UCSD-AML1 (cell line): ENCODE results near the gene LITAF.
"Not testable (repeated sequence)": the region's sequence is repeated elsewhere in the genome, so short reads cannot be mapped to it uniquely, and the experiment has no call there.

ENCODE experiments used
- DNase-seq: peaks from one replicate; lab custom pipeline; 2025; ENCODE audit not compliant: unreplicated experiment; lab: John Stamatoyannopoulos, UW

LITAF gene

GRCh38 chr16:11576427-11577289 lies 10.1 kb downstream of the LITAF start:
- no peak for DNase-seq

GRCh38 chr16:11575223-11575589 lies 11.5 kb downstream of the LITAF start:
- no peak for DNase-seq

- DNase-seq: no peak
Measured at GRCh38 chr16:11572301-11572995, 14.3 kb downstream of the LITAF start.

- DNase-seq: no peak
Measured at GRCh38 chr16:11571549-11571948, 15.2 kb downstream of the LITAF start.

- no peak for DNase-seq
Measured at GRCh38 chr16:11570806-11571205, 15.9 kb downstream of the LITAF start.

- DNase-seq: no peak
Measured at GRCh38 chr16:11570258-11570657, 16.5 kb downstream of the LITAF start.

GRCh38 chr16:11566398-11566797 lies 20.3 kb downstream of the LITAF start:
- DNase-seq: no peak

GRCh38 chr16:11565665-11566064 lies 21.1 kb downstream of the LITAF start:
- DNase-seq: no peak

GRCh38 chr16:11564046-11564926 lies 22.4 kb downstream of the LITAF start:
- DNase-seq: no peak

GRCh38 chr16:11563493-11564040 lies 23.2 kb downstream of the LITAF start:
- no peak for DNase-seq

- DNase-seq: no peak
Measured at GRCh38 chr16:11562941-11563340, 23.8 kb downstream of the LITAF start.

- DNase-seq: no peak
Measured at GRCh38 chr16:11562411-11562810, 24.3 kb downstream of the LITAF start.

- DNase-seq: no peak
Measured at GRCh38 chr16:11561856-11562255, 24.9 kb downstream of the LITAF start.

- DNase-seq: no peak
Measured at GRCh38 chr16:11561454-11561805, 25.3 kb downstream of the LITAF start.

GRCh38 chr16:11560701-11561453 lies 25.8 kb downstream of the LITAF start:
- no peak for DNase-seq

- not testable (repeated sequence) for DNase-seq
Measured at GRCh38 chr16:11558308-11558823, 28.4 kb downstream of the LITAF start.

GRCh38 chr16:11557801-11558200 lies 28.9 kb downstream of the LITAF start:
- no peak for DNase-seq

- no peak for DNase-seq
Measured at GRCh38 chr16:11556945-11557720, 29.6 kb downstream of the LITAF start.

- no peak for DNase-seq
Measured at GRCh38 chr16:11556214-11556819, 30.4 kb downstream of the LITAF start.
